Raji (cell line): Measurements from ENCODE around the gene CPN2.

Experiments used
- POLR2A ChIP-seq: IDR thresholded peaks from 2 replicates; pipeline ENCODE4 v1.6.1; 2011; ENCODE audit warnings: low read depth, low read length, control low read depth; ENCODE audit not compliant: insufficient read depth

CPN2 gene

DNA sequence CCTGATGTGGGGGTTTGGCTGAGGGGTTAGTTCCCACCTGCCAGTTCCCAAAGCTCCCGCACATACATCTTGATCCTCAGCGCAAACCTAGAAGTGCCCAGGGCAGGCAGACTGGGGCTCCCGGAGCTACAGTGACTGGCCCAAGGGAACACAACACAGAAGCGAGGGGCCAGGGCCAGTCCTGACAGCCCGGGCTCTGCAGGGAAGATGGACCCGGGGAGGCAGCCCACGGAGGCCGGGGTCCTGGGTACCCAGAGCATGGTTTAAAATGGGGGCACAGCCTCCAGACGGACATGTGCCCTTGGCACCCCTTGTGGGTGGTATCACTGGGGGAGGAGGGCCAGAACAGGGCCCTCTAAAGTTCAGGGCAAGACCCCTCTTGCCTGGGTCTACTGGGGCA, 5.1 kb downstream of the CPN2 start:
- no peak for TF ChIP-seq POLR2A

GRCh38 chr3:194344012-194344411, 7.1 kb downstream of the CPN2 start:
- no peak for TF ChIP-seq POLR2A

DNA sequence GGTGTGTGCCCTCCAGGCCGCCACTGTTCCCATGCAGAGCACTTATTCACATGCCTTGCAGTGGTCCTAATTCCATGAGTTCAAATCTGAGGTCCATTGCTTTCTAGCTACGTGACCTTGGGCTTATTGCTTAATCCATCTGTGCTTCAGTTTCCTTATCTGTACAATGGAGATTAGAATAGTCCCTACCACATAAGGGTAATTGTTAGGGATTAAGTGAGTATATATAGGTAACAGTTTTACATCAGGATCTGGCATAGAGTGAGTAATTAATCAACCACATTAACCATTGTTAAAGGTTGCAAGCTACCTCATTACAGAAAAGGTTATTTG, 7.6 kb downstream of the CPN2 start:
- no peak for TF ChIP-seq POLR2A

- no peak for TF ChIP-seq POLR2A
Observed at GRCh38 chr3:194342861-194343560, 8.1 kb downstream of the CPN2 start.

GRCh38 chr3:194340757-194341400, 10.2 kb downstream of the CPN2 start:
- no peak for TF ChIP-seq POLR2A

DNA sequence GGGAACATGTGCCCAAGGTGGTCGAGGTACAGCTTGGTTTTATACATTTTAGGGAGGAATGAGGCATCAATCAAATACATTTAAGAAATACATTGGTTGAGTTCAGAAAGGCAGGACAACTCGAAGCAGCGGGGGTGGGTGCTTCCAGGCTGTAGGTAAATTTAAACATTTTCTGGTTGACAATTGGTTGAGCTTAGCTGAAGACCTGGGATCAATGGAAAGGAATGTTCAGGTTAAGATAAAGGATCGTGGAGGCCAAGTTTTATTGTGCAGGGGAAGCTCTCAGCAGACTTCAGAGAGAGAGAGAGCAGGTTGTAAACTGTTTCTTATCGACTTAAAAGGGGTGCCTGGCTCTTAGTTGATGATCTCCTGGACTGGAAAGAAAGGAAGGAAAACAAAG, 11.3 kb downstream of the CPN2 start:
- TF ChIP-seq POLR2A = no peak

DNA sequence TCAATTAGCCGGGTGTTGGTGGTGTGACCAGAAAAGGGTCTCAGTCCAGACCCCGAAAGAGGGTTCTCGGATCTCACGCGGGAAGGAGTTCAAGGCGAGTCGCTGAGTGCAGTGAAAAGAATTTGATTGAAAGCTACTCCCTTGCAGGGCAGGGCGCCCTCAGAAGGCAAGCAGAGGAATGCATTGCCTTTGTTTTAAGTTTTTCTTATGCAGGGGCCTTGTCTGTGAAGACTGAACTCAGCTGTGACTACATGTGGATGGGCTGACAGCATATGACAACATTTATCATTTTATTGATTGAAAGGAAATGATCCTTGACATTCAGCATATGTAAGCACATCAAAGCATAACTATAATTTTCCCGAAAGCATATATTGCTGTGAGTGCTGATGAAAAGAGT, 11.8 kb downstream of the CPN2 start:
- no peak for TF ChIP-seq POLR2A

DNA sequence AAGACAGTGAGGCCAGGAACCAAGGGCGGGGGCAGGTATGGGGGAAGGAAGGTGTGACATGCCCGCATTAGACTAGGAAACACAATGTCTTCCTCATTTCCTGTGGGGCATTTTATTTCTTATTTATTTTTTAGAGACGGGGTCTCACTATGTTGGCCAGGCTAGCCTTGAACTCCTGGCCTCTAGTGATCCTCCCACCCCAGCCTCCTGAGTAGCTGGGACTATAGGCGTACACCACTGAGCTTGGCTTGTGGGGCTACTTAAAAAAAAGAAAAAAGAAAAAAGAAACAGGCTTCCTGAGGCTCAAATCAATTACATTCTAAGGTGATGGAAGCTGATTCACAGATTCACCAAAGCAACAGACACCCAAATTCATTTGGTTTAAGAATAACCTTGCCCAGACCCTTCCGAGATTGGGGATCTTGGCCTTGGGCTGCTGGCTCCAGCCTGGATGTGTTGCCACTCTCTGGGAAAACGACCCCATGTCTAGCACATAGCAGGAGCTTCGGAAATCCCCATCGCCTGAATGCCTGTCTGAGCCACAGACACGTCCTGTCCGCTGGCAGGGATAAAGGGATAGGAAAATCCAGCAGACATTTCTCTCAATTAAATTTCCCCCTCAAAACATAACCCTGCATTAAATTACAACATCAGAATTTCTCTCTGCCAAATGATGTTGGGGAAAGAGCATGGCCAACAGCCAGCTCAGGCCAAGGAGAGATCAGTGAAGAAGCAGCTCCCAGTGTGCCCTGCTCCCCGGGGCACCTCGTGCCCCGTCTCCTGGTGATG, 13.0 kb downstream of the CPN2 start:
- no peak for TF ChIP-seq POLR2A

GRCh38 chr3:194336601-194337355, 14.3 kb downstream of the CPN2 start:
- TF ChIP-seq POLR2A = no peak

DNA sequence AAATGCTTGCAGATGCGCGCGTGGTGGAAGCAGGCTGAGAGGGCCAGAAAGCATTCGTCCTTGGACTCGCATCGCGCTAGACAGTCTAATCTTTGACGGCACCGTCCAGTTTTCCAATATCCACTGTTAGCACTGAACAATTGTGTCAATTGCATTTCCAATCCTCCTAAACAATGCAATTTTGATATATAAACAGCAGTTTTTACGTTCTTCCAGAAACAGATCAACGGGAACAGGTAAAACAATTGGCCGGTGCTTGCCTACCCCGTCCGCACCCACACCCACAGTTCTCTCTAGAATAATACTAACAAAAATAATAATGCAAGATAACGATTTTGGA, 17.2 kb downstream of the CPN2 start:
- TF ChIP-seq POLR2A = no peak

GRCh38 chr3:194333212-194333980, 17.7 kb downstream of the CPN2 start:
- no peak for TF ChIP-seq POLR2A

DNA sequence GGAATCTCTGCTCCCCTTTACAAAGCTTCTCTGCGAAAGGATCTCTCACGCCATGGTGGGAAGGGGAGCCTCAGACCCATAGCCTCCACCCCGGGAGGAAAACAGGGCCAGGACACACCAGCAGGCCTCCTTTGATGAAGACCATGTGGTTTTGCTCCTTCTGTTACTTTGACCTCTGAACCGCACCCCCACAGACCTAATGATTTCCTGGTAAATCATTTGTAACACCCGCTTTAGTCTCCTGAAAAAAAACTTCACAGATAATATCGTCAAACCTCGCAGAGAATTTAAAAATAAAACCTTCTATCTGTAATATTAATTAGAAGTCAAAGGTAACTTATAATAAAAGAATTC, 18.3 kb downstream of the CPN2 start:
- TF ChIP-seq POLR2A = no peak

- TF ChIP-seq POLR2A = no peak
Observed at GRCh38 chr3:194330579-194330978, 20.5 kb downstream of the CPN2 start.

DNA sequence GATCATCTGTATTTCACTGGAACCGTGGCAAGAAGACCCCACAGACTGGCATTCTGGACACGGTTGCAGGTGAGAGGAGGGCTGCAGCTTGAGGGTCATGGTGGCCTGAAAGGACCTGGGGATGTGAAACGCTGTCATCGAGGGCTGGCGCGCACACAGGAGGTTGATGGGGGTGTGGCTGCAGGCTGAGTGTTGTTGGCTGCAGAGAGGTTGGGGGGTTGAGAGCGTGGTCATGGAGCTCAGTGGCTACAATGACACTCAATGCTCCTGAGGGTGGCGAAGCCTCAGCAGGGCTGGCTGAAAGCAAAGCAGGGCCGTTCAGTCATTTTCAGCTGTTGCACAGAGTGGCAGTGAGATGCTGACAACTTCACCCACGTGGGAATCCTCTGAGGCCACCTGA, 21.0 kb downstream of the CPN2 start:
- TF ChIP-seq POLR2A = no peak

DNA sequence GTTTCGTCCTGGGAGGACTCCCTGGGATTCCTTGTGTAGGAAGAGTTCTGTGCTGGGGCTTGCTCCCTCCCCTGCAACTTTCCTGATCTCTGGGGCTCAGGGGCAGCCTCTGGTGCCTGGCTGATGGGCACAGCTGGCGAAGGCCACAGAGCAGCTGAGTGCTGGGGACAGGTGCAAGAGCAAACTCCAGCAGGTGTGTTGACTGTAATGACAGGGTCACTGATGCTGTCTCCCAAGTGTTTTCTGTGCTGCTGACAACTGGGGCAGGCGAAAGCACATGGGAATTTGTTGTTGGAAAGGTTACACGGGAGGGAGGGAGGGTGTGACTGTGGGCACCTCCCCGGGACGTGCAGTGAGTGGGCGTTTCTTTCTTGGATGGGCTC, 21.6 kb downstream of the CPN2 start:
- no peak for TF ChIP-seq POLR2A

DNA sequence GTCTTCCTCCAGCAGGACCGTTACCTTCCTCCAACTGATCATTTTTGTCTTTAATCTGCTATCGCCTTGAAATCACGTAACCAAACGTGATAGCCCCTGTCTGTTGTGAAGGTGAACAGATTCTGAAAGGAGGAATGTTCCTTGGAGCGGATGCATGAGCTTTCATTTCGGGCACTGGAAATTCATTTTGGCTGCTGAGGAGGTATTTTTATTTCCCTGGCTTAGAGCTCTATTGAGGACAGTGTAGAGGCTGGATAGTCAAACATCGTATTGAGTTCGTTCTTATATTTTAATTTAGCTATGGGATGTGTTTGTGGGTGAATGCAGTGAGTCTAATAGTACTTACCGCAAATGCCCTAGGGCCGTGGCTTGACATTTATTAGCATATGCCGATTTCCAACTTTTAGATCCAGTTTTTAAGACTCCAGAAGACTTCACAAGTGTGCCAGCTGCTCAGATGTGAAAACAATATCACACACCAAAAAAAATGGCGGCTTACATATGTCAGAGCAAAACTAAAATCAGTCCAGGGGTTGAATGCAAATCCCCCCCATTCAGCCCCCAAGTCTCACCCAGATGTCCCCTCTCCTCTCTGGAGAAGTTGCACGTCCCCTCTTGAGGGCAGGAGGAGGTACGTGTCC, 22.1 kb downstream of the CPN2 start:
- TF ChIP-seq POLR2A = no peak
